Nephron progenitor cell (in vitro differentiated cells): ENCODE data around the gene MLST8.

ENCODE experiments used
- DNase-seq: peaks from one replicate; pipeline ENCODE4 v3.0.0; 2021
- H3K27ac Mint-ChIP-seq: 2 replicates; pipeline ENCODE4 v1.8.0; 2021; ENCODE audit warnings: mild to moderate bottlenecking, moderate library complexity, mixed read lengths
- H3K27me3 Mint-ChIP-seq: 2 replicates; pipeline ENCODE4 v1.8.0; 2021; ENCODE audit warnings: mild to moderate bottlenecking, low read depth, mixed read lengths; ENCODE audit not compliant: poor library complexity
- H3K36me3 Mint-ChIP-seq: 2 replicates; pipeline ENCODE4 v1.8.0; 2021; ENCODE audit warnings: low read depth, mixed read lengths
- H3K4me1 Mint-ChIP-seq: 2 replicates; pipeline ENCODE4 v1.8.0; 2021; ENCODE audit warnings: mixed read lengths
- H3K4me3 Mint-ChIP-seq: 2 replicates; pipeline ENCODE4 v1.8.0; 2021; ENCODE audit warnings: mild to moderate bottlenecking, moderate library complexity, mixed read lengths
- H3K9me3 Mint-ChIP-seq: 2 replicates; pipeline ENCODE4 v1.8.0; 2021; ENCODE audit warnings: mild to moderate bottlenecking, moderate library complexity, mixed read lengths
- TF ChIP-seq, protein P1 (sequence below): fragments of 200-600 bp; sonication (generic); IDR thresholded peaks from 2 replicates; pipeline ENCODE4 v1.5.0; 2021; ENCODE audit warnings: antibody characterized with exemption

The MLST8 gene

DNA sequence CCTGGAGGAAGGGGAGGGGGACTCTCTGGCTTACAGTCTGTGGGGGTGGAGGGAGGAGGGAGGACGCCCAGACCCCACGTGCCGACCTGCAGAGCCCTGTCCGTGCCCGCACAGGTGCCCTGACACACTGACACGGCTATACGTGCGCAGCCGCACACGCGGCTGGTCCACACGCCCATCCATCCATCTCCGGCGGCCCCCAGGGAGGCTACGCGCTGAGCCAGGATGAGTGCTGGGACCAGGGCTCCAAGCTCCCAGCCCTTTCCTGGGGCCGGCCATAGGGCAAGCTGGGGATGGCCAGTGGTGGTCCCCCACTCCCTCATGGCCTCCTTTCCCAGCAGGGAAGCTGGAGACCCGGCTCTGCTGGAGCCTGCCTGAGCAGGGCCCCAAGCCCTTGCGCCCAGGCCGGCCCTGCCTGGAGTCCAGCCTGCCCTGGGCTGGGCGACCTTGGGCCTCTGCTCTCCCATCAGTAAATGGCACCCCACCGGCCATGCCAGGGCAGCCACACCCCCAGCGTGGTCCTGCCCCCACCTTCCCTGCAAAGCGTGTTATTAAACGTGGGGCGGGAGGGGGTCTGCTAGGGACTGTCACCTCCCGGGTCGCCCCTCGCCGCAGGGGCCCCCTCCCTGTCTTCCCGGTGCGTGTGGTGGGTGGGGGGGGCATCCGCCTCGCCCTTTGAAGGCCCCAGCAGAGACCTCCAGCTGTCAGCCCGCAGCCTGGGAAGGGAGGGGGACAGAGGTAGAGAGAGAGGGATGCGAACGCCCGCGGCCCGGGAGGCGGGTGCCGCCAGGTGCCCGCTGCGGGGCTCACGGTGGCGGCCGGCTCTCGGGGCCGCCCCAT is 9.7 kb upstream of the MLST8 start:
- TF ChIP-seq, protein P1, sequence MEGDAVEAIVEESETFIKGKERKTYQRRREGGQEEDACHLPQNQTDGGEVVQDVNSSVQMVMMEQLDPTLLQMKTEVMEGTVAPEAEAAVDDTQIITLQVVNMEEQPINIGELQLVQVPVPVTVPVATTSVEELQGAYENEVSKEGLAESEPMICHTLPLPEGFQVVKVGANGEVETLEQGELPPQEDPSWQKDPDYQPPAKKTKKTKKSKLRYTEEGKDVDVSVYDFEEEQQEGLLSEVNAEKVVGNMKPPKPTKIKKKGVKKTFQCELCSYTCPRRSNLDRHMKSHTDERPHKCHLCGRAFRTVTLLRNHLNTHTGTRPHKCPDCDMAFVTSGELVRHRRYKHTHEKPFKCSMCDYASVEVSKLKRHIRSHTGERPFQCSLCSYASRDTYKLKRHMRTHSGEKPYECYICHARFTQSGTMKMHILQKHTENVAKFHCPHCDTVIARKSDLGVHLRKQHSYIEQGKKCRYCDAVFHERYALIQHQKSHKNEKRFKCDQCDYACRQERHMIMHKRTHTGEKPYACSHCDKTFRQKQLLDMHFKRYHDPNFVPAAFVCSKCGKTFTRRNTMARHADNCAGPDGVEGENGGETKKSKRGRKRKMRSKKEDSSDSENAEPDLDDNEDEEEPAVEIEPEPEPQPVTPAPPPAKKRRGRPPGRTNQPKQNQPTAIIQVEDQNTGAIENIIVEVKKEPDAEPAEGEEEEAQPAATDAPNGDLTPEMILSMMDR = no peak
- DNase-seq = no peak
- Mint-ChIP-seq H3K27me3 (peaks cover 58% of the 10 kb centered on the region), H3K9me3 (peaks cover 4% of the 10 kb centered on the region), H3K27ac (no peak overlapping the region), H3K36me3 (no peaks in the 10 kb centered on the region), H3K4me1 (peaks cover 17% of the 10 kb centered on the region), H3K4me3 (peak overlapping the region; percentile 67)

- Mint-ChIP-seq H3K4me3 (peak within 1 kb of the TSS; percentile 74), H3K27ac (no peak within 1 kb of the TSS), H3K9me3 (peaks cover 5% of the 10 kb centered on the region), H3K4me1 (peaks cover 15% of the 10 kb centered on the region), H3K27me3 (peaks cover 66% of the 10 kb centered on the region), H3K36me3 (no peaks in the 10 kb centered on the region)
- TF ChIP-seq, protein P1 = no peak
- DNase-seq = peak; percentile 68
Observed at GRCh38 chr16:2196162-2196980, 8.9 kb upstream of the MLST8 start, which contains the start of gene CASKIN1. TSS of gene CASKIN1 (minus strand) at chr16:2196605. CDS start at chr16:2196432, 173 bp downstream.

DNA sequence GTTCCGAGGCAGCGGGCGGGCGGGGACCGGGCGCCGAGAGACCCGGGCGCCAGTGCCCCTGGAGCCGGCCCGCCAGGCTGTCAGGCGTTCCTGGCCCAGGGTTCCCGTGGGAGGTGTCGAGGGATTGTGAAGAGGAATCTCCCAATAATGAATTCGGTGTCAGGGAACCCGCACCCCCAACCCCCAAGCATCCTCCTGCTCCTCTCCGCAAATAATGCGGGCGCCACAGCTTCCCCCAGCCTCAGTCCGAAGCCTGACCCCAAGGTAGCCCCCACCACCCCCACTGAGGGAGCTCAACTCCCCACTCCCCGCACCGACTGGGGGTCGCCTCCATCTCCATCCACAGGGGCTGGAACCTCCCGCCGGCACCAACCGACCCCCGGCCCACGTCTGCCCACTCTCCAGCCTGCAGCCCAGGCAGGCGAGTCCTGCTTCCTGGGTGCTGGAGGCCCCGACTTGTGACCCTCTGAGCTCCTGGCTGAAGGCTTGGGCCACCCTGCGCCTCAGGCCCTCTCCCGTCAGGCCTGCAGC is 8.2 kb upstream of the MLST8 start:
- Mint-ChIP-seq H3K4me1 (peaks cover 15% of the 10 kb centered on the region), H3K27me3 (peaks cover 73% of the 10 kb centered on the region), H3K36me3 (no peaks in the 10 kb centered on the region), H3K9me3 (peaks cover 7% of the 10 kb centered on the region), H3K27ac (no peak overlapping the region), H3K4me3 (peak overlapping the region; percentile 74)
- TF ChIP-seq, protein P1 = no peak
- no peak for DNase-seq

- Mint-ChIP-seq H3K27ac (no peak overlapping the region), H3K36me3 (no peaks in the 10 kb centered on the region), H3K27me3 (peaks cover 74% of the 10 kb centered on the region), H3K9me3 (peaks cover 11% of the 10 kb centered on the region), H3K4me3 (peak overlapping the region; percentile 74), H3K4me1 (peaks cover 11% of the 10 kb centered on the region)
- DNase-seq = no peak
- TF ChIP-seq, protein P1 = no peak
Observed at GRCh38 chr16:2197765-2198164, 7.5 kb upstream of the MLST8 start.

- Mint-ChIP-seq H3K4me1 (peaks cover 11% of the 10 kb centered on the region), H3K27me3 (peaks cover 72% of the 10 kb centered on the region), H3K4me3 (peak overlapping the region; percentile 74), H3K36me3 (no peaks in the 10 kb centered on the region), H3K27ac (no peak overlapping the region), H3K9me3 (peaks cover 13% of the 10 kb centered on the region)
- DNase-seq = no peak
- TF ChIP-seq, protein P1 = no peak
Observed at GRCh38 chr16:2198283-2198682, 7.0 kb upstream of the MLST8 start.
